ENCODE data around the gene PGGHG. TPM values are rescaled to one million over a fixed set of nuclear protein-coding genes. Genes with fewer than 3 reads are reported as not detected.
A peak's percentile ranks its signal among the peaks of the same experiment; 100 is the strongest.
"Not testable (repeated sequence)": the region's sequence is repeated elsewhere in the genome, so short reads cannot be mapped to it uniquely, and the experiment has no call there.

The PGGHG gene
- total RNA-seq, 5 donors from 2014 or later (not counting 1 experiment from before 2014, with no cell fraction given) = 252 to 818 (median 459) TPM

GRCh38 chr11:266676-267439 is 22.1 kb upstream of the PGGHG start:
- CTCF ChIA-PET = interaction anchor here in 1 of 2 donors (1.7 to 3.7 kb wide), 2 partner anchors 16 to 60 kb away, joined by 4 to 23 read pairs; partner anchors contain the start of genes BET1L and RIC8A
- Histone ChIP-seq H3K9me3 (no peaks in the 10 kb centered on the region), H3K27ac (ENCODE audit: low read length) (peak overlapping the region; percentile 47), H3K4me1 (ENCODE audit: control insufficient read depth in 1 of 2, extremely low read depth in 1 of 2, insufficient read depth in 2 of 2, low read length in 2 of 2) (peaks cover 14 to 34% of the 10 kb centered on the region in 2 experiments), H3K36me3 (ENCODE audit: control insufficient read depth in 2 of 2, extremely low read depth in 1 of 2, insufficient read depth in 1 of 2, low read length in 1 of 2) (no peaks in the 10 kb centered on the region), H3K4me3 (ENCODE audit: control insufficient read depth in 1 of 2, extremely low read depth in 1 of 2, low read length in 1 of 2) (no peak overlapping the region), H3K27me3 (replicated peaks in 1 of 2; ENCODE audit: control insufficient read depth in 2 of 2, extremely low read depth in 1 of 2, insufficient read depth in 2 of 2, low read length in 1 of 2) (no peaks in the 10 kb centered on the region)
- DNase-seq (peak in 4 of 35 experiments; percentile 16 to 57 (median 27)), ATAC-seq (replicated peaks in 1 of 4) (peak in 1 of 4 experiments; percentile 1)
- Mint-ChIP-seq H3K4me1 (peaks cover 27 to 40% (median 35%) of the 10 kb centered on the region in 3 donors), H3K27ac (peak overlapping the region; percentile 83 to 85), H3K9me3 (no peaks in the 10 kb centered on the region), H3K4me3 (peak overlapping the region; percentile 43 to 83 (median 72)), H3K36me3 (no peaks in the 10 kb centered on the region), H3K27me3 (no peaks in the 10 kb centered on the region)
- POLR2A ChIA-PET = interaction anchor here in 1 of 2 donors (1.0 kb wide), 1 partner anchor 32 kb away, joined by 3 read pairs; no protein-coding TSS in a partner anchor
- WGBS (ENCODE audit: insufficient coverage) = 64% methylated on average over 2 of the region's 13 CpGs

- H3K27me3 Mint-ChIP-seq = no peaks in the 10 kb centered on the region
- DNase-seq = peak in 29 of 35 experiments; percentile 25 to 75 (median 54)
Observed at GRCh38 chr11:267491-267994, 21.4 kb upstream of the PGGHG start.

GRCh38 chr11:268716-269145 is 20.2 kb upstream of the PGGHG start:
- peak overlapping the region; percentile 88 for H3K27ac ChIP-seq (ENCODE audit: low read length)
- Mint-ChIP-seq H3K4me1 (peaks cover 27 to 40% (median 35%) of the 10 kb centered on the region in 3 donors), H3K27ac (peak overlapping the region; percentile 98), H3K4me3 (peak overlapping the region; percentile 81 to 85 (median 83))
- DNase-seq = peak in 33 of 35 experiments; percentile 28 to 78 (median 59)
- not testable (repeated sequence) for H3K27me3 ChIP-seq (replicated peaks in 1 of 2; ENCODE audit: control insufficient read depth in 2 of 2, extremely low read depth in 1 of 2, insufficient read depth in 2 of 2, low read length in 1 of 2); H3K9me3 ChIP-seq; H3K36me3 ChIP-seq (ENCODE audit: control insufficient read depth in 2 of 2, extremely low read depth in 1 of 2, insufficient read depth in 1 of 2, low read length in 1 of 2); H3K9me3 Mint-ChIP-seq; H3K36me3 Mint-ChIP-seq; H3K27me3 Mint-ChIP-seq
- peak; percentile 15 to 54 (median 35) for ATAC-seq (replicated peaks in 1 of 4)
- peak overlapping the region; percentile 54 to 60 for H3K4me3 ChIP-seq (ENCODE audit: control insufficient read depth in 1 of 2, extremely low read depth in 1 of 2, low read length in 1 of 2)
- 0% methylated on average over 7 of the region's 16 CpGs for WGBS (ENCODE audit: insufficient coverage)
- H3K4me1 ChIP-seq (ENCODE audit: control insufficient read depth in 1 of 2, extremely low read depth in 1 of 2, insufficient read depth in 2 of 2, low read length in 2 of 2) = peaks cover 14 to 34% of the 10 kb centered on the region in 2 experiments
- ChIA-PET CTCF (interaction anchor here (0.5 to 3.7 kb wide), 2 partner anchors 18 kb away, joined by 3 to 23 read pairs; no protein-coding TSS in a partner anchor), POLR2A (interaction anchor here in 1 of 2 donors (0.6 kb wide), 1 partner anchor 20 kb away, joined by 3 read pairs; the partner anchor contains the start of gene PGGHG)

More at GRCh38 chr11:267491-267994, 21.4 kb upstream of the PGGHG start:
- Histone ChIP-seq H3K9me3 (no peaks in the 10 kb centered on the region), H3K4me3 (ENCODE audit: control insufficient read depth in 1 of 2, extremely low read depth in 1 of 2, low read length in 1 of 2) (peak overlapping the region; percentile 53 to 60), H3K36me3 (ENCODE audit: control insufficient read depth in 2 of 2, extremely low read depth in 1 of 2, insufficient read depth in 1 of 2, low read length in 1 of 2) (no peaks in the 10 kb centered on the region), H3K27me3 (replicated peaks in 1 of 2; ENCODE audit: control insufficient read depth in 2 of 2, extremely low read depth in 1 of 2, insufficient read depth in 2 of 2, low read length in 1 of 2) (no peaks in the 10 kb centered on the region), H3K4me1 (ENCODE audit: control insufficient read depth in 1 of 2, extremely low read depth in 1 of 2, insufficient read depth in 2 of 2, low read length in 2 of 2) (peaks cover 14 to 34% of the 10 kb centered on the region in 2 experiments), H3K27ac (ENCODE audit: low read length) (peak overlapping the region; percentile 88)
- no peaks in the 10 kb centered on the region for H3K36me3 Mint-ChIP-seq
- CTCF ChIA-PET = interaction anchor here in 1 of 2 donors (1.7 to 3.7 kb wide), 2 partner anchors 16 to 60 kb away, joined by 4 to 23 read pairs; partner anchors contain the start of genes BET1L and RIC8A
- POLR2A ChIA-PET = interaction anchor here (0.5 to 1.0 kb wide), 3 partner anchors 10 to 72 kb away, joined by 3 to 7 read pairs (median 3); no protein-coding TSS in a partner anchor
- peak overlapping the region; percentile 98 for H3K27ac Mint-ChIP-seq
- H3K4me1 Mint-ChIP-seq = peaks cover 27 to 40% (median 35%) of the 10 kb centered on the region in 3 donors
- no peaks in the 10 kb centered on the region for H3K9me3 Mint-ChIP-seq
- ATAC-seq (replicated peaks in 1 of 4) = peak; percentile 40 to 58 (median 52)
- peak overlapping the region; percentile 81 to 85 (median 83) for H3K4me3 Mint-ChIP-seq
- WGBS (ENCODE audit: insufficient coverage) = 16% methylated on average over 13 of the region's 18 CpGs

GRCh38 chr11:269146-269890 is 19.6 kb upstream of the PGGHG start:
- WGBS (ENCODE audit: insufficient coverage) = 0% methylated on average over 8 of the region's 21 CpGs
- H3K36me3 Mint-ChIP-seq = no peaks in the 10 kb centered on the region
- ChIA-PET CTCF (no interaction called here), POLR2A (no interaction called here)
- H3K4me3 Mint-ChIP-seq = peak overlapping the region; percentile 81 to 85 (median 83)
- H3K27ac Mint-ChIP-seq = peak overlapping the region; percentile 98
- ATAC-seq (replicated peaks in 1 of 4) (peak; percentile 60 to 78 (median 66)), DNase-seq (peak in 34 of 35 experiments; percentile 39 to 84 (median 58))
- H3K4me1 ChIP-seq (ENCODE audit: control insufficient read depth in 1 of 2, extremely low read depth in 1 of 2, insufficient read depth in 2 of 2, low read length in 2 of 2) = peaks cover 14 to 34% of the 10 kb centered on the region in 2 experiments
- H3K27me3 Mint-ChIP-seq = no peaks in the 10 kb centered on the region
- peaks cover 27 to 40% (median 35%) of the 10 kb centered on the region in 3 donors for H3K4me1 Mint-ChIP-seq
- H3K27me3 ChIP-seq (replicated peaks in 1 of 2; ENCODE audit: control insufficient read depth in 2 of 2, extremely low read depth in 1 of 2, insufficient read depth in 2 of 2, low read length in 1 of 2) = no peaks in the 10 kb centered on the region
- no peaks in the 10 kb centered on the region for H3K9me3 Mint-ChIP-seq
- H3K4me3 ChIP-seq (ENCODE audit: control insufficient read depth in 1 of 2, extremely low read depth in 1 of 2, low read length in 1 of 2) = peak overlapping the region; percentile 54 to 60
- H3K36me3 ChIP-seq (ENCODE audit: control insufficient read depth in 2 of 2, extremely low read depth in 1 of 2, insufficient read depth in 1 of 2, low read length in 1 of 2) = no peaks in the 10 kb centered on the region
- peak overlapping the region; percentile 88 for H3K27ac ChIP-seq (ENCODE audit: low read length)
- no peaks in the 10 kb centered on the region for H3K9me3 ChIP-seq

- Mint-ChIP-seq H3K4me3 (no peak overlapping the region), H3K27ac (peak overlapping the region; percentile 98), H3K4me1 (peaks cover 27 to 44% (median 35%) of the 10 kb centered on the region in 3 donors), H3K36me3 (no peaks in the 10 kb centered on the region), H3K27me3 (no peaks in the 10 kb centered on the region), H3K9me3 (no peaks in the 10 kb centered on the region)
- POLR2A ChIA-PET = no interaction called here
- DNase-seq (no peak), ATAC-seq (replicated peaks in 1 of 4) (no peak)
- Histone ChIP-seq H3K36me3 (ENCODE audit: control insufficient read depth in 2 of 2, extremely low read depth in 1 of 2, insufficient read depth in 1 of 2, low read length in 1 of 2) (no peaks in the 10 kb centered on the region), H3K9me3 (no peaks in the 10 kb centered on the region), H3K27ac (ENCODE audit: low read length) (peak overlapping the region; percentile 88), H3K4me1 (ENCODE audit: control insufficient read depth in 1 of 2, extremely low read depth in 1 of 2, insufficient read depth in 2 of 2, low read length in 2 of 2) (peaks cover 14 to 34% of the 10 kb centered on the region in 2 experiments), H3K4me3 (ENCODE audit: control insufficient read depth in 1 of 2, extremely low read depth in 1 of 2, low read length in 1 of 2) (no peak overlapping the region), H3K27me3 (replicated peaks in 1 of 2; ENCODE audit: control insufficient read depth in 2 of 2, extremely low read depth in 1 of 2, insufficient read depth in 2 of 2, low read length in 1 of 2) (no peaks in the 10 kb centered on the region)
- CTCF ChIA-PET = interaction anchor here (0.5 to 1.1 kb wide), 2 partner anchors 20 to 184 kb away, joined by 3 to 4 read pairs; no protein-coding TSS in a partner anchor
- 87% methylated on average over 14 of the region's 18 CpGs for WGBS (ENCODE audit: insufficient coverage)
Observed at GRCh38 chr11:270451-271318, 18.2 kb upstream of the PGGHG start.

Measured in T-cell (primary cell).